Measurements from ENCODE around the gene USP47.
A peak's percentile ranks its signal among the peaks of the same experiment; 100 is the strongest.

Gene USP47

GRCh38 chr11:11985954-11986949 is 144.5 kb downstream of the USP47 start:
- DNase-seq = no peak
- TF ChIP-seq GATA1 (IDR thresholded peaks at IDR 0.05; ENCODE audit: low read depth, low read length) (no peak), POLR2A (IDR thresholded peaks at IDR 0.05; ENCODE audit: low read length) (no peak)

GRCh38 chr11:11987503-11988022 is 145.8 kb downstream of the USP47 start:
- TF ChIP-seq POLR2A (IDR thresholded peaks at IDR 0.05; ENCODE audit: low read length) (no peak), GATA1 (IDR thresholded peaks at IDR 0.05; ENCODE audit: low read depth, low read length) (no peak)
- DNase-seq = peak; percentile 4 to 26

GRCh38 chr11:11988099-11988651 is 146.4 kb downstream of the USP47 start:
- no peak for DNase-seq
- no peak for TF ChIP-seq POLR2A (IDR thresholded peaks at IDR 0.05; ENCODE audit: low read length)
- no peak for TF ChIP-seq GATA1 (IDR thresholded peaks at IDR 0.05; ENCODE audit: low read depth, low read length)

- TF ChIP-seq POLR2A (IDR thresholded peaks at IDR 0.05; ENCODE audit: low read length) = no peak
- TF ChIP-seq GATA1 (IDR thresholded peaks at IDR 0.05; ENCODE audit: low read depth, low read length) = no peak
- DNase-seq = no peak
These were observed 147.0 kb downstream of the USP47 start for GRCh38 chr11:11988681-11989261.

- no peak for DNase-seq
- no peak for TF ChIP-seq POLR2A (IDR thresholded peaks at IDR 0.05; ENCODE audit: low read length)
- TF ChIP-seq GATA1 (IDR thresholded peaks at IDR 0.05; ENCODE audit: low read depth, low read length) = no peak
These were observed 148.3 kb downstream of the USP47 start for GRCh38 chr11:11989774-11990744.

- DNase-seq = peak in 1 of 2 experiments; percentile 14
- TF ChIP-seq POLR2A (IDR thresholded peaks at IDR 0.05; ENCODE audit: low read length) (no peak), GATA1 (IDR thresholded peaks at IDR 0.05; ENCODE audit: low read depth, low read length) (no peak)
These were observed 150.8 kb downstream of the USP47 start for GRCh38 chr11:11992257-11993212.

GRCh38 chr11:11993839-11994238 is 152.1 kb downstream of the USP47 start:
- DNase-seq = peak in 1 of 2 experiments; percentile 19
- no peak for TF ChIP-seq POLR2A (IDR thresholded peaks at IDR 0.05; ENCODE audit: low read length)
- TF ChIP-seq GATA1 (IDR thresholded peaks at IDR 0.05; ENCODE audit: low read depth, low read length) = no peak

GRCh38 chr11:11995601-11996000 is 153.8 kb downstream of the USP47 start:
- no peak for DNase-seq

GRCh38 chr11:11996321-11997048 is 154.7 kb downstream of the USP47 start:
- TF ChIP-seq GATA1 (IDR thresholded peaks at IDR 0.05; ENCODE audit: low read depth, low read length) = no peak
- no peak for TF ChIP-seq POLR2A (IDR thresholded peaks at IDR 0.05; ENCODE audit: low read length)
- no peak for DNase-seq

More at GRCh38 chr11:11995601-11996000, 153.8 kb downstream of the USP47 start:
- no peak for TF ChIP-seq POLR2A (IDR thresholded peaks at IDR 0.05; ENCODE audit: low read length)
- no peak for TF ChIP-seq GATA1 (IDR thresholded peaks at IDR 0.05; ENCODE audit: low read depth, low read length)

GRCh38 chr11:11997049-11997322 is 155.2 kb downstream of the USP47 start:
- TF ChIP-seq GATA1 (IDR thresholded peaks at IDR 0.05; ENCODE audit: low read depth, low read length) (no peak), POLR2A (IDR thresholded peaks at IDR 0.05; ENCODE audit: low read length) (no peak)
- DNase-seq = no peak

GRCh38 chr11:11998091-11998781 is 156.5 kb downstream of the USP47 start:
- TF ChIP-seq POLR2A (IDR thresholded peaks at IDR 0.05; ENCODE audit: low read length) = no peak
- no peak for TF ChIP-seq GATA1 (IDR thresholded peaks at IDR 0.05; ENCODE audit: low read depth, low read length)
- DNase-seq = no peak
